ENCODE measurements around the gene CNTNAP2.

GRCh38 chr7:146242661-146243060 lies 126.1 kb downstream of the CNTNAP2 start:
- no peak for TF ChIP-seq CTCF (IDR thresholded peaks at IDR 0.05; ENCODE audit: borderline replicate concordance, extremely low read depth, low read length, poor library complexity, severe bottlenecking)
- no peak for TF ChIP-seq EZH2 (IDR thresholded peaks at IDR 0.05; ENCODE audit: borderline replicate concordance, low read depth, low read length, severe bottlenecking)
